K562 (cell line): ENCODE measurements around the gene SNRNP70. TPM values are rescaled to one million over a fixed set of nuclear protein-coding genes. Genes with fewer than 3 reads are reported as not detected.

Experiments
- ARNT ChIP-seq, 2 experiments: fragments of 450-650 bp; IDR thresholded peaks; 2 replicates each; pipeline ENCODE4 v1.6.1; 2016; ENCODE audit warnings: mild to moderate bottlenecking in 1 of 2
- C11orf30 ChIP-seq: fragments of 450-650 bp; IDR thresholded peaks from 2 replicates; pipeline ENCODE4 v1.6.1; 2016; ENCODE audit warnings: low read depth, mild to moderate bottlenecking
- CREB1 ChIP-seq, 2 experiments: sonication (generic) in 1 of 2; formaldehyde crosslinking in 1 of 2; IDR thresholded peaks; 2 replicates each; pipeline versions ENCODE4 v1.6.1 to v1.8.0; 2012 to 2022; ENCODE audit warnings: inconsistent platforms in 1 of 2, mild to moderate bottlenecking in 1 of 2, missing genetic modification reagents in 1 of 2, moderate library complexity in 1 of 2
- CREB3L1 ChIP-seq: fragments of 450-650 bp; IDR thresholded peaks from 2 replicates; pipeline ENCODE4 v1.6.1; 2014; ENCODE audit warnings: low read depth, mild to moderate bottlenecking, moderate library complexity, borderline replicate concordance
- CREM ChIP-seq: IDR thresholded peaks from 2 replicates; pipeline ENCODE4 v1.6.1; 2014; ENCODE audit warnings: antibody characterized with exemption, low read depth
- FOXA3 ChIP-seq, 2 experiments: fragments of 450-650 bp in 1 of 2; sonication (generic) in 1 of 2; formaldehyde crosslinking; IDR thresholded peaks in 1 of 2; conservative IDR thresholded peaks in 1 of 2; 2 replicates each; pipeline versions ENCODE4 v1.4.0 to v1.8.0; 2020 to 2022; ENCODE audit warnings: mild to moderate bottlenecking in 2 of 2, missing genetic modification reagents in 1 of 2
- HDGF ChIP-seq: fragments of 450-650 bp; IDR thresholded peaks from 2 replicates; pipeline ENCODE4 v1.6.1; 2016
- HNRNPLL ChIP-seq: fragments of 200-400 bp; formaldehyde crosslinking; IDR thresholded peaks from 2 replicates; pipeline ENCODE4 v1.6.1; 2017; ENCODE audit warnings: low read length, low read depth, mild to moderate bottlenecking; ENCODE audit not compliant: poor library complexity, severe bottlenecking
- KLF16 ChIP-seq: IDR thresholded peaks from 2 replicates; pipeline ENCODE4 v1.6.1; 2016; ENCODE audit warnings: antibody characterized with exemption
- NFIC ChIP-seq: fragments of 450-650 bp; IDR thresholded peaks from 2 replicates; pipeline ENCODE4 v1.6.1; 2017; ENCODE audit warnings: mild to moderate bottlenecking, inconsistent platforms
- NR0B1 ChIP-seq: fragments of 450-650 bp; IDR thresholded peaks from one replicate; pipeline ENCODE4 v1.6.1; 2018; ENCODE audit warnings: mild to moderate bottlenecking, moderate library complexity; ENCODE audit not compliant: partially characterized antibody
- NR3C1 ChIP-seq: sonication (generic); formaldehyde crosslinking; IDR thresholded peaks from 2 replicates; pipeline ENCODE4 v1.8.1; 2022; ENCODE audit warnings: missing genetic modification reagents
- PHB2 ChIP-seq: fragments of 450-650 bp; IDR thresholded peaks from 2 replicates; pipeline ENCODE4 v1.6.1; 2017; ENCODE audit warnings: low read depth
- PRPF4 ChIP-seq: fragments of 200-400 bp; formaldehyde crosslinking; IDR thresholded peaks from one replicate; pipeline ENCODE4 v1.6.1; 2017; ENCODE audit warnings: low read length, low read depth, mild to moderate bottlenecking; ENCODE audit not compliant: insufficient read depth, poor library complexity, severe bottlenecking
- PYGO2 ChIP-seq: fragments of 450-650 bp; IDR thresholded peaks from 2 replicates; pipeline ENCODE4 v1.6.1; 2016; ENCODE audit warnings: mild to moderate bottlenecking, missing genetic modification characterization, moderate library complexity, missing compliant biosample characterization
- RAD21 ChIP-seq, 2 experiments: fragments of 250-450 bp in 1 of 2; fragments of 450-650 bp in 1 of 2; sonication (Bioruptor Pico) in 1 of 2; formaldehyde crosslinking in 1 of 2; IDR thresholded peaks in 1 of 2; conservative IDR thresholded peaks in 1 of 2; 2 replicates each; pipeline versions ENCODE4 v1.4.0 to v1.8.0; 2020 to 2022; ENCODE audit warnings: mild to moderate bottlenecking in 2 of 2, moderate library complexity in 1 of 2
- RBFOX2 ChIP-seq: fragments of 200-400 bp; formaldehyde crosslinking; IDR thresholded peaks from 2 replicates; pipeline ENCODE4 v1.6.1; 2017; ENCODE audit warnings: low read depth, mild to moderate bottlenecking, low read length, moderate library complexity
- TAF7 ChIP-seq: fragments of 450-650 bp; IDR thresholded peaks from 2 replicates; pipeline ENCODE4 v1.6.1; 2016; ENCODE audit warnings: missing genetic modification characterization, missing compliant biosample characterization
- TAL1 ChIP-seq: fragments of 450-650 bp; IDR thresholded peaks from 2 replicates; pipeline ENCODE4 v1.6.1; 2016; ENCODE audit warnings: mild to moderate bottlenecking
- ZBTB7A ChIP-seq: IDR thresholded peaks from 2 replicates; pipeline ENCODE4 v1.6.1; 2011; ENCODE audit warnings: low read depth, mild to moderate bottlenecking, low read length, moderate library complexity, borderline replicate concordance; ENCODE audit not compliant: control insufficient read depth
- ZNF175 ChIP-seq: fragments of 200-800 bp; sonication (Bioruptor generic); IDR thresholded peaks from 2 replicates; pipeline ENCODE4 v1.6.1; 2016; ENCODE audit warnings: low read depth, mild to moderate bottlenecking, missing genetic modification characterization, missing compliant biosample characterization
- ZNF239 ChIP-seq: fragments of 250-450 bp; sonication (Bioruptor Pico); IDR thresholded peaks from 2 replicates; pipeline ENCODE4 v1.4.0; 2020; ENCODE audit warnings: mild to moderate bottlenecking
- ZNF311 ChIP-seq: fragments of 250-450 bp; sonication (Bioruptor Pico); IDR thresholded peaks from 2 replicates; pipeline ENCODE4 v1.4.0; 2020; ENCODE audit warnings: mild to moderate bottlenecking, moderate library complexity
- ZNF316 ChIP-seq: fragments of 450-650 bp; IDR thresholded peaks from 2 replicates; pipeline ENCODE4 v1.6.1; 2016
- ZNF76 ChIP-seq: fragments of 250-450 bp; sonication (Bioruptor Pico); IDR thresholded peaks from 2 replicates; pipeline ENCODE4 v1.4.0; 2020; ENCODE audit warnings: mild to moderate bottlenecking, moderate library complexity, borderline replicate concordance
- ZNF77 ChIP-seq: fragments of 250-450 bp; sonication (Bioruptor Pico); IDR thresholded peaks from 2 replicates; pipeline ENCODE4 v1.5.0; 2020
- polyA plus RNA-seq, 8 experiments: library from polyadenylated mRNA; depleted of rRNA in 4 of 8; stranded (reverse) in 5 of 8; unstranded in 3 of 8; fragments of >200 nt; fragmentation: Nextera tagmentation in 2 of 8; fragmentation: Illumina TruSeq in 1 of 8; extraction: Ambion mirVana in 2 of 8; extraction: Trizol in 1 of 8; gene quantifications; 2 replicates each; pipeline versions ENCODE4 v1.2.1 to v1.2.3, GENCODE V29; 2011 to 2014; ENCODE audit warnings: inconsistent platforms in 1 of 8, missing spikeins in 1 of 8
- total RNA-seq, 7 experiments: library from RNA; depleted of rRNA in 6 of 7; stranded (reverse); fragments of >200 nt in 6 of 7; fragmentation: Illumina TruSeq in 2 of 7; extraction: Trizol in 2 of 7; gene quantifications; 2 replicates each; pipeline versions ENCODE4 v1.2.1 to v1.2.3, GENCODE V29; 2011 to 2021; ENCODE audit warnings: low replicate concordance in 1 of 7

Gene SNRNP70
- total and polyA plus RNA-seq, 9 of the 15 experiments (the other 6 are each of a cell fraction or from before 2014, with no cell fraction given) = 2.8 to 496 (median 136) TPM

GRCh38 chr19:49085020-49085867 is at the start of gene SNRNP70 (continued):
- TF ChIP-seq ZNF175 (CRISPR knock-in tag) (0 out of 2 replicates have a peak, but pooled peaks have one; percentile 33), CREM (peak; percentile 90), ZNF77 (CRISPR knock-in tag) (no peak), CREB1 (IDR thresholded peaks at IDR 0.05) (peak; percentile 63; the same call in 1 of the 2 replicates), CREB1 (CRISPR knock-in tag; IDR thresholded peaks at IDR 0.05) (peak; percentile 76), C11orf30 (peak; percentile 73), KLF16 (no peak), RAD21 (CRISPR knock-in tag; conservative IDR thresholded peaks at IDR 0.05 in 1 of 2, IDR thresholded peaks at IDR 0.05 in 1 of 2) (no peak), ZNF76 (CRISPR knock-in tag) (peak; percentile 91; the same call in 1 of the 2 replicates), TAF7 (tag) (peak; percentile 97), ZNF311 (CRISPR knock-in tag) (no peak), NFIC (peak; percentile 95), CREB3L1 (peak; percentile 83), ZNF239 (CRISPR knock-in tag) (no peak), TAL1 (no peak), NR3C1 (CRISPR knock-in tag) (0 out of 2 replicates have a peak, but pooled peaks have one; percentile 63), PRPF4 (peak; percentile 83), FOXA3 (CRISPR knock-in tag; conservative IDR thresholded peaks at IDR 0.05 in 1 of 2, IDR thresholded peaks at IDR 0.05 in 1 of 2) (0 out of 4 replicates have a peak, but pooled peaks of 1 of the 2 experiments have one; percentile 1), HDGF (no peak), NR0B1 (no peak), PYGO2 (tag) (no peak), PHB2 (no peak), ZNF316 (peak; percentile 33; the same call in 1 of the 2 replicates), ARNT (IDR thresholded peaks at IDR 0.05) (peak in 1 of 2 experiments; percentile 58; a peak in 1 of 4 replicates), RBFOX2 (peak; percentile 100), HNRNPLL (peak; percentile 73), ZBTB7A (peak; percentile 33; the same call in 1 of the 2 replicates)
